ENCODE results near the gene PHF21A. TPM values are rescaled to one million over a fixed set of nuclear protein-coding genes. Genes with fewer than 3 reads are reported as not detected.

PHF21A gene
- total and polyA plus RNA-seq, 2 of the 8 experiments (the other 6 are each of a cell fraction or from before 2014, with no cell fraction given): 17.6 to 40.3 TPM

GRCh38 chr11:45982656-45983470 is 138.4 kb downstream of the PHF21A start:
- Histone ChIP-seq H2AFZ (ENCODE audit: low read length) (no peak overlapping the region), H3K9me3 (ENCODE audit: insufficient read depth in 2 of 2, low read depth in 1 of 2, low read length in 1 of 2) (no peaks in the 10 kb centered on the region), H4K8ac (ENCODE audit: extremely low read depth, insufficient read depth, low read length) (no peak overlapping the region), H3K56ac (replicated peaks; ENCODE audit: insufficient read length, low read depth, low read length) (no peak overlapping the region), H2BK120ac (replicated peaks; ENCODE audit: low read depth, low read length) (no peak overlapping the region), H3K27me3 (replicated peaks in 1 of 4; ENCODE audit: control insufficient read depth in 3 of 4, extremely low read depth in 1 of 4, insufficient read depth in 3 of 4, low read length in 3 of 4) (no peaks in the 10 kb centered on the region), H3K79me1 (ENCODE audit: low read depth, low read length) (no peaks in the 10 kb centered on the region), H3K18ac (ENCODE audit: extremely low read depth, low read length) (no peak overlapping the region; the same call in 1 of the 2 replicates), H2BK12ac (ENCODE audit: low read depth, low read length) (no peak overlapping the region; the same call in 1 of the 2 replicates), H2BK5ac (ENCODE audit: low read depth, low read length) (0 out of 2 replicates have a peak overlapping the region, but pooled peaks have one; percentile 3), H3K4me2 (ENCODE audit: insufficient read depth in 1 of 2, low read depth in 2 of 2, low read length in 2 of 2) (peak overlapping the region; percentile 39 to 62), H3K4ac (replicated peaks; ENCODE audit: insufficient read length, low read depth, low read length) (no peak overlapping the region), H2AK5ac (ENCODE audit: low read depth, low read length) (peak overlapping the region; percentile 55; the same call in 1 of the 2 replicates), H3K4me1 (replicated peaks in 1 of 4; ENCODE audit: control insufficient read depth in 3 of 4, insufficient read depth in 4 of 4, low read length in 3 of 4) (peaks cover 5 to 9% (median 9%) of the 10 kb centered on the region in 4 experiments; a peak in 5 of 7 replicates), H3K36me3 (ENCODE audit: control insufficient read depth in 2 of 4, insufficient read depth in 4 of 4, low read length in 3 of 4) (peaks cover 0 to 14% (median 4%) of the 10 kb centered on the region in 4 experiments; a peak in 4 of 8 replicates), H3K27ac (ENCODE audit: low read depth, low read length) (peak overlapping the region; percentile 58; the same call in 1 of the 2 replicates), H4K5ac (ENCODE audit: insufficient read length, low read depth, low read length) (no peak overlapping the region), H3K23ac (ENCODE audit: insufficient read length) (no peak overlapping the region), H2BK15ac (ENCODE audit: low read length) (no peak overlapping the region), H2BK20ac (ENCODE audit: low read length) (no peak overlapping the region), H3K14ac (ENCODE audit: insufficient read length) (no peak overlapping the region), H3K23me2 (ENCODE audit: low read depth, low read length) (no peaks in the 10 kb centered on the region; the same call in 1 of the 2 replicates), H4K91ac (replicated peaks; ENCODE audit: insufficient read length, low read length) (no peak overlapping the region), H3K4me3 (ENCODE audit: extremely low read depth in 1 of 4, insufficient read depth in 2 of 4, low read depth in 3 of 4, low read length in 4 of 4) (peak overlapping the region in 1 of 4 experiments; percentile 40; a peak in 4 of 8 replicates), H3K79me2 (ENCODE audit: control insufficient read depth in 1 of 2, insufficient read depth in 2 of 2, low read length in 2 of 2) (peaks cover 0 to 22% of the 10 kb centered on the region in 2 experiments; a peak in 2 of 4 replicates), H3K9ac (replicated peaks in 1 of 4; ENCODE audit: extremely low read depth in 1 of 4, low read depth in 3 of 4, low read length in 3 of 4) (no peak overlapping the region; a peak in 1 of 7 replicates), H4K20me1 (replicated peaks in 1 of 2; ENCODE audit: control insufficient read depth in 1 of 2, insufficient read depth in 2 of 2, low read length in 2 of 2) (no peaks in the 10 kb centered on the region)
- WGBS, 2 experiments (ENCODE audit: extremely low coverage in 1 of 2, insufficient coverage in 1 of 2, insufficient read length in 1 of 2, insufficient replicate concordance in 2 of 2, low coverage in 1 of 2, low lambda C conversion rate in 2 of 2, missing lambda C conversion rate in 1 of 2): 41% methylated on average over 8 of the region's 8 CpGs; no CpG with 5 or more reads in 1 of the 2 experiments
- ChIA-PET CTCF (ENCODE audit: partially characterized antibody) (interaction anchor here (0.6 to 9.5 kb wide), 13 partner anchors 9 to 203 kb away, joined by 3 to 84 read pairs (median 5); no protein-coding TSS in a partner anchor), POLR2A (ENCODE audit: partially characterized antibody) (interaction anchor here (0.6 to 3.7 kb wide), 22 partner anchors 9 to 496 kb away, joined by 3 to 74 read pairs (median 4); partner anchors contain the start of genes LARGE2 and PHF21A)
- peak; percentile 99 for FAIRE-seq
- DNase-seq (ENCODE audit: low read depth in 1 of 2, low spot score in 2 of 2): peak; percentile 60 to 84
- no peak for TF ChIP-seq KDM5A (IDR thresholded peaks at IDR 0.05; ENCODE audit: low read length)
- TF ChIP-seq KDM1A (IDR thresholded peaks at IDR 0.05; ENCODE audit: borderline replicate concordance, low read length): no peak
- no peak for TF ChIP-seq TAF7 (optimal IDR thresholded peaks at IDR 0.05; ENCODE audit: borderline replicate concordance, low read depth, low read length)
- TF ChIP-seq GABPA (IDR thresholded peaks at IDR 0.05; ENCODE audit: borderline replicate concordance, insufficient read depth, low read length): no peak
- TF ChIP-seq CEBPB (IDR thresholded peaks at IDR 0.05; ENCODE audit: low read depth, low read length): 0 out of 2 replicates have a peak, but pooled peaks have one; percentile 23
- no peak for TF ChIP-seq USF2 (IDR thresholded peaks at IDR 0.05; ENCODE audit: low read length)
- no peak for TF ChIP-seq CHD2 (IDR thresholded peaks at IDR 0.05; ENCODE audit: low read length)
- TF ChIP-seq ASH2L (IDR thresholded peaks at IDR 0.05; ENCODE audit: low read length): no peak
- TF ChIP-seq TEAD4 (IDR thresholded peaks at IDR 0.05; ENCODE audit: low read depth, low read length): no peak
- no peak for TF ChIP-seq POLR2A (IDR thresholded peaks at IDR 0.05; ENCODE audit: control extremely low read depth in 1 of 2, low read depth in 2 of 2, low read length in 2 of 2)
- TF ChIP-seq GTF2F1 (IDR thresholded peaks at IDR 0.05; ENCODE audit: borderline replicate concordance, low read depth, low read length): no peak
